Stimulated activated CD8-positive, alpha-beta memory T cell treated with anti-CD3 and anti-CD28 coated beads, Interleukin-15, amount 100 ng/mL, for 4 hours (primary cell): ENCODE measurements around the gene CLCNKB.
A peak's percentile ranks its signal among the peaks of the same experiment; 100 is the strongest.
"Not testable (repeated sequence)": the region's sequence is repeated elsewhere in the genome, so short reads cannot be mapped to it uniquely, and the experiment has no call there.

ENCODE experiments used
- DNase-seq, 2 donors: peaks; one replicate each; pipeline ENCODE4 v3.0.0-alpha.2; 2020; ENCODE audit warnings: low read depth in 2 of 2

Gene CLCNKB

DNA sequence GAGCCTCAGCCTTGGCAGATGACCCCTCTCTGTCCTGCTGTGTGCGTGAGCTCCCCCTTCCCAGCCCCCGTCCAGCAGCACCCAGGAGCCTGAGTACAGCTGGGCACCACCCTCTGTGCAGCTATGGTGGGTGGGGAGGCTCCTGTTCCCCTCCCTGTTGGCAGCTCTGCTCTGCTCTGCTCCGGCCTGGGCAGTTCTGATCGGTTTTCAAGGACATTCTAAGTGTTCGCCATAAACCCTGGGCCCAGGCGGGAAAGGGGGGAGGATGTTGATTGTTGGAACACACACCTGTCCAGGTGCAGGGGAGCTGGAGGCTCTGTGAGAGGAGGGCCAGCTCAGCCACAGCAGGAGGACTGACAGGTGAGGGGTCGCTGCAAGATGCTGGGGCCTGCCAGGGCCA lies at the start of gene CLCNKB:
TSS of gene CLCNKB (plus strand) at position 262 of the 400 bp plus-strand sequence. CDS start 711 bp downstream, outside the sequence.
- no peak for DNase-seq

DNA sequence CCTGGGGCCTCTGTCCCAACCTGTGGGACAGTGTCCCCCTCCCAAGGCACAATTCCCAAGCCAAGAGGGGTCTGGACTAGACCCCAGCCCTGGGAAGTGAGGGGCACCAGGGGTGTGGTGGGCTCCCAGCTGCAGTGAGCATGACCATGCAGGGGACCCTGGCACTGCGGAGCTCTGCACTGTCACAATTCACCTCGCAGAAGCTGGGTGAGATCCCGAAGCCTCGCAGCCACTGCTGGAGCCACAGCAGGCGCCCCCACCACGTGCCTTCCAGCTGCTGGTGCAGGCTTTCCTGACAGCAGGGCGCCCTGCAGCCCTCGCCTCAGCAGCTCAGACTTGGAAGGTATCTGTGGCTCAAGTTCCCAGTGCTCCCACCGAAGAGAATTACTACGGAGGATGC lies 49.5 kb upstream of the CLCNKB start:
- DNase-seq = no peak

DNA sequence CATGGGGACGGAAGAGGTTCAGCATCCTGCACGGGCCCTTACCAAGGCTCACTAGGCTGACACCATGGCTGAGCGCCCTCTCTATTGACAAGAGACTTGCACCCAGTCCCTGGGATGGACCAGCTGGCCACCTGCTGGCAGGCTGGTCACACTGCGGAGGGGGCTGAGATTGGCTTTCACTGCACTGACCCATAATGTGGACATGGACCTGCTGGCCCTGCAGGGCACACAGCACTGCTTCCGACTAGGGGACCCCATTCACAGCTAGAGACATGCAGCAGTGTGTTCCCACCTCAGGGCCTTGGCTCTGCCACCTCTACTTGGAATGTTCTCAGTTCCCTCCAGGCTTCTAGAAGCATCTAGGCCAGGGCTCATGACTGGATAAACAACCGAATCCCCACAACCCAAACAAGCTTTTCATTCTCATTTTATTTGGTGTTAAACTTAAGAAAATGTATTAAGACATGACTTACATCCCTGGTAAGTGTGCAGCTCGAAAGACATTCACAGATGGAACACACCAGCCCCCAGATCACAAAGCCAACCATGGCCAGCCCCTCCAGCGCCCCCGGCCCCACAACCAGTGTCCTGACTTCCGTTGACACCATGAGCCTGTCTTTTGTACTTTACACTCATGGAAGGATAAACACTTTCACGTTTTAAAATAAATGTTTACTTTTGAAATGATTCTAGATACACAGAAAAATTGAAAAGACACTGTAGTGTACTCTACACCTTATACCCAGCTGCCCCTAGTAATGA lies 48.8 kb upstream of the CLCNKB start:
- DNase-seq = no peak

DNA sequence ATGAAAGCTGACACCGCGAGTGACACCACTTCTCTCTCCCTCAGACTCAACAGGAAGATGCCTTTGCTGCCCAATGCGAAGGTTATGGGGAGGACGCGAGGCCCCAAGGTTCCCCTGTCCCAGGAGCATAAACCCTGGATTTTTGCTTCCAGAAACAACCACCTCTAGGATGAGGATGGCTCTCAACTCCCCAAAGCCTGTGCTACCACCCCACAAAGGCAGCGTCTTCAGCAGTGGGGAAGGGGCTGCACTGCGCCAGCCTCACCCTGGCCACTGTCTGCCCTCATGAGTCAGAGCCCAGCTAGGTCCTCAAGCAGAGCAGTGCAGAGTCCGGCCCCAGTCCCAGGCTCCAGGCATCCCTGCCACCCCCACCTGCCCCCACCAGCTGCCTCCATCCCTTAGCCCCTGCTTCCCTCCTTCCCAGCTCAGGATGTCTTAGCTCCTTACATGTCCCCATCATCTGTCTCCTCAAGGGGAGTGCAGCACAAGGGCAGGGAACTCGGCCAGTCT lies 46.5 kb upstream of the CLCNKB start:
- DNase-seq = no peak

DNA sequence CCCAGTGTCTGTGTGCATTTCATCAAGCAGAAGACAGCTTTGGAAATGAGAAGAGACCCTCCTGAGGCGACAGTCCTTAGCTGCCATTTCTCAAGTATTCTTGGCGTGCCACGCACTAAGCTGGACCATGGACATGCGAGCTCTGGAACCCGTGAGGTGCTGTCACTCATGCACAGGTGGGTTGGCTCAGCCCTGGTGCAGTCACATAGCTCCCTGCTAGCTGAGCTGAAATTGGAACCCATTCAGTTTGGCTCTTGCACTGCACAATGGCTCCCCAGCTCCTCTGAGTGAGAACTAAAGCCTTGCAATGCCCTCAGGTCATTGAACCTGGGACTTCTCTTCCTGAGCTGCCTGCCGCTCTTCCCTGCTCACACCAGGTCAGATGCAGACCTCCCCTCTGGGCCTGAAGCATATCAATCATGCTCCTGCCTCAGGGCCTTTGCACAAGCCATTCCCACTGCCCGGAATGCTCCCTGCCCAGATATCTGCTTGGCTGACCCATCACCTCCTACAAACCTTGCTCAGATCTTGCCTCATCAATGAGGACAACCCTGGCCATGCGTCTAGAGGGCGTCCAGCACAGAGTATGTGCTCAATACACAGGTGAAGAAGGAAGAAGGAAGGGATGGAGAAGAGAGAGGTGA lies 45.8 kb upstream of the CLCNKB start:
- DNase-seq = no peak

DNA sequence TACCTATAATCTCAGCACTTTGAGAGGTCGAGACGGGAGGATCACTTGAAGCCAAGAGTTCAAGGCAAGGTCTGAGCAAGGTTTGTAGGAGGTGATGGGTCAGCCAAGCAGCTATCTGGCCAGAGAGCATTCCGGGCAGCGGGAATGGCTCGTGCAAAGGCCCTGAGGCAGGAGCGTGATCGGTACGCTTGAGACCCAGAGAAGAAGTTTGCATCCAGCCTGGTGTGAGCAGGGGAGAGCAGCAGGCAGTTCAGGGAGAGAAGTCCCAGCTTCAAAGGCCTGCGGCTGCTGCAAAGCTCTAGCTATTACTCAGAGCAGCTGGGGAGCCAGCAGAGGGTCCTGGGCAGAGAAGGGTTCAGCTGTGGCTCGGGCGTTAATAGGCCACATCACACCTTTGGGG lies 44.7 kb upstream of the CLCNKB start:
- DNase-seq = no peak

DNA sequence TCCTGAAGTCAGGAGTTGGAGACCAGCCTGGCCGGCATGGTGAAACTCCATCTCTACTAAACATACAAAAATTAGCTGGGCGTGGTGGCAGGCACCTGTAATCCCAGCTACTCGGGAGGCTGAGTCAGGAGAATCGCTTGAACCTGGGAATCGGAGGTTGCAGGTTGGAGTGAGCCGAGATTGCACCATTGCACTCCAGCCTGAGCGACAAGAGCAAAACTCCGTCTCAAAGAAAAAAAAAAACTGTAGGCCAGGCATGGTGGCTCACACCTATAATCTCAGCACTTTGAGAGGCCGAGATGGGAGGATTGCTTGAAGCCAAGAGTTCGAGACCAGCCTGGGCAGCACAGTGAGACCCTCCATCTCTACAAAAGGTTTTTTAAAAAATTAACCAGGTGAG lies 42.3 kb upstream of the CLCNKB start:
- DNase-seq = not testable (repeated sequence)

DNA sequence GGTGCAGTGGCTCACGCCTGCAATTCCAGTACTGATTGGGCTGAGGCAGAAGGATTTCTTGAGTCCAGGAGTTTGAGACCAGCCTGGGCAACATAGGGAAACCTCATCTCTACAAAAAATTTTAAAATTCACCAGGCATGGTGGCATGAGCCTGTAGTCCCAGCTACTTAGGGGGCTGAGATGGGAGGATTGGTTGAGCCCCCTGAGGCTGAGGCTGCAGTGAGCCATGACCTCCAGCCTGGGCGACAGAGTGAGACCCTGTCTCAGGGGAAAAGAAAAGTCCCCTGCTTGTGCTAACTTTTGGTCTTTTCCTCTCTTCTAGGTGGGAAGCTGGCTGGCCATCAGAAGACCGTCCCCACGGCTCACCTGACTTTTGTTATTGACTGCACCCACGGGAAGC lies 38.0 kb upstream of the CLCNKB start:
- DNase-seq = no peak

DNA sequence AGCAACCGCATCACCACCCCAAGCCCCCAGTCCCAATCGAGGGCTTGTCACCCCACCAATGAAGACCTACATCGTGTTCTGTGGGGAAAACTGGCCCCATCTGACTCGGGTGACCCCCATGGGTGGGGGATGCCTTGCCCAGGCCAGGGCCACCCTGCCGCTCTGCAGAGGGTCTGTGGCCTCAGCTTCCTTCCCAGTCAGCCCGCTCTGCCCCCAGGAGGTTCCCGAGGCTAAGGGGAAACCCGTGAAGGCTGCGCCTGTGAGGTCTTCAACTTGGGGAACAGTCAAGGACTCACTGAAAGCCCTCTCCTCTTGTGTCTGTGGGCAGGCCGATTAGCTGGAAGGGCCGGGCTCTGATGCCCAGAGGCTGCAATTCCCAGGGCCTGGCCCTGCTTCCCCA lies 37.6 kb upstream of the CLCNKB start:
- DNase-seq = no peak

DNA sequence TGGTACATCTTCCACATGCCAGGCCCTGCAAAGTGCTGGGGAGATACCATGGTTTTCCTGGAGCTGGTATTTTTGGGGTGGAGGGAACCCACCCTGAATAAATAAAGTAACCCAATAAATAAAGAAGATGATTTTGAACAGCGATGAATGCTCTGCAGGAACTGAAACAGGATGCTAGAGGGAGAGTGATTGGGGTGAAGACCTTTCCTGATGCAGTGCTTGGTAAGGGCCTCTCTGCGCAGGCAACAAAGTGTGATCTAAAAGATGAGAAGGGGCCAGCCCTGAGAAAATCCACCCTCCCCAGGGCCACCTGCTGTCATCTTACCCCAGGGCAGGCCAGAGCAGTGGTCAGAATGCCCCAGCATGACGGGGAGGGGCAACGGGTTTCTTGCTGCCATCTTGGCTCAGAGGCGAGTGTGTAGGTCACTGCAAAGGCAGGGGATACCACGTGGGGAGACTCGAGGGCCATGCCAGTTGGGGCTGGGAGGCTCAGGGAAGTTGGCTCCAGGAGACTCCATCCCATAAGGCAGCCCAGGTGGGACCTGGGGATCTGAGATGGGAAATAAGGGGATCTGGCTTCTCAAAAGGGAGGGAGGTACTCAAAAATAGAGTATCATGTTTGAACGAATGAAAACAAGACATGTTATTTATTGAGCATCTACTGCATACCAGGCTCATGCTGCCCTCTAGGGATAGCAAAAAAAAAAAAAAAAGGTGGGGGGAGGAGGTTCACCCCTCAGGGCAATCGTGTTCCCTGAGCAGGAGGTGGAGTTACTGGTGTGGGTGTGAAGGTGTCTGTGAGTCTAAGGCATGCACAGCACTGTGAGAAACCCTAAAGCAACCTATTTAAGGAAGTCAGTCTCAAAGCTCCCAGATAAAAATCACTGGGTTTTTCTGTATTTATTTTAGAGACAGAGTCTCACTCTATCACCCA lies 36.8 kb upstream of the CLCNKB start:
- no peak for DNase-seq

DNA sequence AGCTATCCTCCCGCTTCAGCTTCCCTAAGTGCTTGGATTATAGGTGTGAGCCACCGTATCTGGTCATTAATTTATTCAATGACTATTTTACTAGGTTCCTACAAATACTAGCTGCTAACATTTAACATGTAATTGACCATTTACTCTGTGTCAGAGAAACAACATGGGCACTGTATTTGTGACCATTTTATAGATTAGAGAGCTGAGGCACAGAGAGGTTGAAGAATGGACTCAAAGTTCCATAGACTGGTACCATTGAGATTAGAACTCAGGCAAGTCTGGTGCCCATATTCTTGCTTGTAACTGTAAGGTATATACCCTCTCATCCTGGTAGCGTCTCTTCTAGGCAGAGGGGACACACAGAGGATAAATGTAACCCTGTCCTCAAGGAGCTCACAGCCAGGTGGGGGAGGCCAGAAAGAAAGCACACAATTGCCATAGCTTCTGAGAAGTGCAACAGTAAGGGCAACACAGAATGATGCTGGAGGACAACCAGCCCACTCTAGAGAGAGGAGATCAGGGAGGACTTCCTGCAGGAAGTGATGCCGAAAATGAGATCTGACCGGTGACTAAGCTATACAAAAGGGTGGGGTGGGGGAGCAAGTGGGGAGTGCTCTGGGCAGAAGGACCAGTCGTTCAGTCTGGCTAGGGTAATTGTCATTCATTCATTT lies 35.8 kb upstream of the CLCNKB start:
- no peak for DNase-seq

DNA sequence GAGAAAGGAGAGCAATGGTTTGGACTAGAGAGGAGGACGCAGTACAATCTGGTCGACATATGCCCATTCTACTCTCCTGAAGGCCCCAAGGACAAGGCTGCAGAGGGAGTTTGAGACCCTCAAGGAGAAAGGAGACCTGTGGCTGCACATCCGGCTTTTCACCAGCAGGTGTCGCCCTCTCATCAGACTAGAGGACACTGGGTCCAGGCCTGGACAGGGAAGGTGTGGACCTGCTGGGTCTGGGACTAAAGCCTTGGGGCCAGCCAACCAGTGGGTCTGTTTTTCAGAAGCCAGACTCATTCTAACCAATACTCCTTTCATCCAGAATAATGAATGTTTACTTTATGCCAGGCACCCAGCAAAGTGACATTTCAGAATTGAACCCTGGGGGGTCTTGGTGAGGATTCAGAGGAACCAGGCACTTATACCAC lies 34.5 kb upstream of the CLCNKB start:
- peak in 1 of 2 donors; percentile 50 for DNase-seq

DNA sequence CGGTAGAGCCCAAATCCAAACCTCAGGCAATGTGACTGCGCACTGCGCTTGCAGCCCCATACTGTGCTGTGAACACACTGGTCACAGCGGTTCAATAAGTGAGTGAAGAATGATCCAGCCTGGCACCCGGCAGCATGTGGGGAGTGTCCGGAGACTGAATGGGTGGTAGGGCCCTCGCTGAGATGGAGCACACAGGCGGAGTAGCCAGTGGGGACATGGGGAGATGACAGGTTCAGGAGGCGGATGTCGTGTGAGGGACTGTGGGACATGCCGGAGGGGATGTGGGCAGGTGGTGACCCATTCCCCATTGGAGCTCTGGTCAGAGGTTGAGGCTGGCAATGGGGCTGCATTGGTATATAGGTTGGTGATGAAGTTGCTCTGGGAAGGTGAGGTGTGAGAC lies 33.9 kb upstream of the CLCNKB start:
- no peak for DNase-seq

DNA sequence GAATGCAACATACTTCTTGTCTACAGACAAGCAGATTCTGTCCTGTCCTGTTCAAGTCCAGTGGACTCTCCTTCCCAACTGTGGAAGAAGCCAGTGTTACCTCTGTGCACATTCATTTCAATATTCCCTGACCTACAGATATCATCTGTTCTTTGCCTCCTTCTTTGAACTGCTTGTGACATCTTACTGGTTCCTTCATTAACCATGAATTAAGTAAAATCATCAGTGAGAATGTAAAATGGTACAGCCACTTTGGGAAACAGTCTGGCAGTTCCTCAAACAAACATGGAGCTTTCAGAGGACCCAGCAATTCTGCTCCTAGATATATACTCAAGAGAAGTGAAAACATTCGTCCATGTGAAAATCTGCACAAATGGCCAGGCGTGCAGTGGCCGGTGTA lies 32.7 kb upstream of the CLCNKB start:
- no peak for DNase-seq

DNA sequence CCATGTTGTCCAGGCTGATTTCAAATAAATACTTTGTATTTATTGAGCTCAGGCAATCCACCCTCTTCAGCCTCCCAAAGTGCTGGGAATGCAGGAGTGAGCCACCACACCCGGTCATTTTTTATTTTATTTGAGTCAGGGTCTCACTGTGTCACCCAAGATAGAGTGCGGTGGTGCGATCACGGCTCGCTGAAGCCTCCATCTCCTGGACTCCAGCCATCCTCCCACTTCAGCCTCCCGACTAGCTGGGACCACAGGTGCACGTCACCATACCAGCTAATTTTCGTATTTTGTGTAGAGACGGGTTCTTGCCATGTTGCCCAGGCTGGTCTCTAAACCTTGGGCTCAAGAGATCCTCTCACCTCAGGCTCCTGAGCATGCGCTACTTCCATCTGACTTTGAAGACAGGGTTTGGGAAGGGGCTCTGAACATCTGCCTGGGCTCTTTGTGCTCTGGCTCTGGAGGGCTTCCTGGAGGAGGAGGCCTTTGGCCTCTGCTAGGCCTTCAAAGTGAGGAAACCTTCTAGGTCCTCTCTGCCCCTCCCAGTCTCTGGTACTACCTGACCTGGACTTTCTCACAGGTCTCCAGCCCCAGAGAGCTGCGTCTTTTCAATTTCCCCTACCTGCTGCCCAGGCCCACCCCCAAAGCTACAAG lies 31.5 kb upstream of the CLCNKB start:
- no peak for DNase-seq

DNA sequence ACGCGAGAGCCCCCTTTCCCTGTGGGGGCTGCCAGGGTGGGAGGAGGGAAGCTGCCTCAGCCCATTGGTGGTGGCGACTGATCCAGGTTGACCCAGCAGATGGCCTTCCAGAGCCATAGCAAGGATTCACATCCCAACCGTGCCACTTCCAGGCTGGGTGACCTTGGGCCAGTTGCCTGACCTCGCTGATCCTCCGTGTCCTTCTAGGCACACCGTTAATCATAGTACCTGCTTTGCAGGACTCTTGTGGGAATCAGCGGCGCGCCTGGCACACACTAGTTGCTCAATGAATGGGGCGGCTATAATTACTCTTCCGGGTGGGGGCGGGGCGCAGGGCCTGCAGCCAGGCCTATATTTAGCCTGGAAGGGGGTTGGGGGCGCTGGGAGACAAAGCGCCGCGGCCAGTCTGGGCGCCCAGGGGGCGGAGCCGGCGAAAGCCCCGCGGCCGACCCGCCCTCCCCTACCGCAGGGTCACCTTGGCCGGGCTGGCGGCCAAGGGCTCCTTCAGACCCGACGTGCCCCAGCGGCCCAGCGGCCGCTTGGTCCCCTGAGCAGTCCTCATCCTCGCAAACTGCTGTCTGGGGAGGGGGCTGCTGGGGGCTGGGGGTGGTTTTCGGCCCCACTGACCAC lies 30.9 kb upstream of the CLCNKB start:
- DNase-seq = no peak

DNA sequence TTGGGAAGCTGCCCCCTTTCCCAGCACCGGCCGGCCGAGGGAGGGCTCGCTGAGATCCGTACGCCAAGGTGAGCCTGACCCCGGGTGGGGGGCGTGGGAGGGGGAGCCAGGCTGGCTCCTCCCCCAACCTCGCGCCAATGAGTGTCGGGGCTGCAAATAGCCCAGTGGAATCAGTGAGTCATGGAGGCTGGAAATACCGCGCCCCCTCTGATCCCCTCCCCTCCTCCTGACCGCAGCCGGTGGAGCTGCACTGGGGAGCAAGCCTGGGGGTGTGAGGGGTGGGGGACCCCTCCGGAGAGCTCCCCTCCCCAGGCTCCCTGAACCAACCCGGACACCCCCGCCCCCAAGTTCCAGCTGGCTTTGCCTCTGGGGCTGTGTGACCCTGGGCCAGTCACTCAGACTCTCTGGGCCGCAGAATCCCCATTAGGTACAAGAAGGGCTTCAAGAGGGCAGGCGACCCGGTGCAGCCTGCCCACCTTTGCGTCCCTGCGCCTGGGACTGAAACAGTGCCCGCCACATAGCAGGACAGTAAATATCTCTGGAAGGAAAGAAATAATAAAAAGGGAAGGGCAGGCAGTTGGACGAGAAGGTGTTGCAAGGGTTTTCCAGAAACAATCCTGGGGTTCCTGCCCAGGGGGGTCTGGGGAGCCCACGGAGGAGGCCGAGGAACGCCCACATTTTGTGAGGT lies 30.2 kb upstream of the CLCNKB start:
- DNase-seq = peak; percentile 48 to 50

DNA sequence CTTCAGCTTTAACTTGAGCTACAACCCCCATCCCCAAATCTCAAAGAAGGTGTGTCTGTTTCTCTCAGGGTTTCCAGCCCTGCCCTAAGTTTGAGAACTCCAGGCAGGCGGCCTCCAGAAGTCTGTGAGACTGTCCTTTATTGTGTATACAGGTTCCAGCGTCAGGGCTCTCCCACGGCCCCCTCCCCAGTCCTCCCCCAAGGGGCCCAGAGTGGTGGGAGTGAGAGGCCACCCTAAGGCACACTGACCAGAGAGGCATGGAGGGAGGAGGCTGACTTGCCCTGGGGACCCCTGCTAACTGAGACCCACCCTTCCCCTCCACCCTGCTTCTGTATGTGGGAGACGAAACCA lies 29.7 kb upstream of the CLCNKB start:
- no peak for DNase-seq

DNA sequence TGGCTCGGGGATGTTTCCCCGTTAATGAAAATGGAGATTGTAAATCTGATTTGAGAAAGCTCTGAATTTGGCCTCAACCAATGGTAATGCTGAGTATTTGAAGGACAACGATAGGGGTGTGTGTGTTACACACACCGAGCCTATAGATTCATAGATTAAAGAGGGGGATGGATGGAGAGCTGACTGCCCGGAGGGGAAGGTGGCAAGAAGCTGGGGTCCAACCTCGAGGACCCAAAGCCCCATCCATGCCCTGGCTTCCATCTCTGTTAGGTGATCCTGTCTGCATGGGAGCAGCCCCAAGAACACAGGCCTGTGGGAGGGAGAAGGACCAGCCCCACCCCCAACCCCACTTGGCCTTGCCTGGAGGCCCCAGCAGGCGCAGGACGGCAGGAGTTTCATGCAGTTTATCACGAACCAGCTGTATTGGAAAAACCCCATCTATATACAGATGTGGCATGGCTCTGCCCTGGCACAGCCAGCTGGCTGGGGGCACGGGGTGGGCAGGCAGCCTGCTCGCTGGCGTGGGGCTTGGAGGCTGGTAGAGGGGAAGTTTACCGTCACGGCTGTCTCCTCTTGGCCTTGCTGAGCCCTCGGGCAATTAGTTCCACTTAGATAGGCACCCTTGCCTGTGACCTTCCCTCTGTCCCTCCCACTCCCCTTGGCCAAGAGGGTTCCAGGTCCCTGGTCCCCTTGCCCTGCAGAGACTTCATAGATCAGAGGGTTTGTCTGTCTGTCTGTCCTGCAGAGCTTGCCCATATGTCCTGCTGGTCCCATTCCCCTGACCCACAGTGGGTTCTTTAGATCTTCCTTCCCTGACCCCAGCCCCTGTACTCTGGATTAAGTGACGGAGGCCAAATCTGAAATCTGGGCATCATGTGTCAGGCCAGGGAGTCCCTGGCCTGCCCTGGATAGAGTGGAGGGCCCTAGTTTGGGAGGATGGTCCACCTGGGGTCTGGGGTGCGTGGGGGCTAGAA lies 28.8 kb upstream of the CLCNKB start:
- DNase-seq = no peak
